HG02763 (cell line): Measurements from ENCODE around the gene CYREN.
"Not testable (repeated sequence)": the region's sequence is repeated elsewhere in the genome, so short reads cannot be mapped to it uniquely, and the experiment has no call there.

Experiments used
- ATAC-seq: cut with Tn5 transposase; IDR thresholded peaks from one replicate; pipeline ENCODE4 v1.9.1; 2021; ENCODE audit warnings: mild to moderate bottlenecking, moderate library complexity; ENCODE audit not compliant: unreplicated experiment

The CYREN gene

DNA sequence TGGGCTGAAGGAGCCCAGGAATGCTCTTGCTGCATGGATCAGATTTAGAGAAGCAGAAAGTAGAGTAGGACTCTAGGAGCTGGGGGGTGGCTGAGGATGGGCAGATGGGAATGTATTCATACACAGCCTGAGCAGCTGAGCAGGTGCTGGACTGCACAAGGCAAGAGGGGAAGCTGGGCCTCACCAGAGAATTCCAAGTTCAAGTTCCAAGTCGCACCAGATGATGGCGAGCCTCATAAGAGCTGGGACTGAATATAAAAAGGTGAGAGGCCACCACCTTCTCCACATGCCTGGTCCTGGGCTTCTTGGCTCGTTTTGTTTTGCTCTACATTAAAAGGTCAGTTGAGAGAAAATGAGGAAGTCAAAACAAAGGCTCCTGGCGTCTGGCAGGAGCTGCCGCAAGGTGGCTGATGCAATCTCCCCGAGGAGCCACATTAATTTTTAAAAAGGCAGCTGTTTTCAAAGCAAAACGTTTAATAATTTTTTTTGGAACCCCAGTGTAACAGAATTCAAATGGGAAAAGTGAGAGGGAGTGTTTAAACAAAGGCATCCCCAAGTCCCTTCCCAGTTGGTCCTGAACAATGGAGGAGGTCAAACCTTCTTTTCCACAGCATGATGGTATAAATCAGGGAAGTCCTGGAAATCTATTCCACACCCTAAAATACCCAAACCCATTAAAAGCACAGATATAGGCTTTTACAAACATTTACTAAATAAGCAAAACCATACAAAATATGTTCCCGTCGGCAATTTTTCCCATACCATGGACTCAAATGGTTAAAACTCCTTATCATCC, 9.5 kb downstream of the CYREN start:
- ATAC-seq = no peak

- peak; percentile 37 for ATAC-seq
Measured at GRCh38 chr7:135160098-135160857, 10.2 kb downstream of the CYREN start.

GRCh38 chr7:135159359-135160085, 11.0 kb downstream of the CYREN start:
- ATAC-seq = no peak

GRCh38 chr7:135158874-135159273, 11.6 kb downstream of the CYREN start:
- ATAC-seq = no peak

- no peak for ATAC-seq
Measured at GRCh38 chr7:135158141-135158655, 12.3 kb downstream of the CYREN start.

GRCh38 chr7:135156290-135156689, 14.2 kb downstream of the CYREN start:
- no peak for ATAC-seq

DNA sequence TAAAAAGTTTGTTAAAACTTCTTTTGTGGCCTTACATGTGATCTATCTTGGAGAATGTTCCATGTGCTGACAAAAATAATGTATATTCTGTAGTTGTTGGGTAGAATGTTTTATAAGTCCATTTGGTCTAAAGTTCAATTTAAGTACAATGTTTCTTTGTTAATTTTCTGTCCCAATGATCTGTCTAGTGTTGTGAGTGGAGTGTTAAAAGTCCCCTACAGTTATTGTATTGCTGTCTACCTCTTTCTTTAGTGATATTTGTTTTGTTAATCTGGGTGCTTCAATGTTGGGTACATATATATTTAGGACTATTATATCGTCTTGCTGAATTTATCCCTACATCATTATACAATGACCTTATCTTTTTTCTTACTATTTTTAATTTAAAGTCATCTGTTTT, 15.8 kb downstream of the CYREN start:
- no peak for ATAC-seq

GRCh38 chr7:135152442-135152841, 18.1 kb downstream of the CYREN start:
- no peak for ATAC-seq

- ATAC-seq = no peak
Measured at GRCh38 chr7:135151533-135151932, 19.0 kb downstream of the CYREN start.

GRCh38 chr7:135151132-135151531, 19.4 kb downstream of the CYREN start:
- no peak for ATAC-seq

DNA sequence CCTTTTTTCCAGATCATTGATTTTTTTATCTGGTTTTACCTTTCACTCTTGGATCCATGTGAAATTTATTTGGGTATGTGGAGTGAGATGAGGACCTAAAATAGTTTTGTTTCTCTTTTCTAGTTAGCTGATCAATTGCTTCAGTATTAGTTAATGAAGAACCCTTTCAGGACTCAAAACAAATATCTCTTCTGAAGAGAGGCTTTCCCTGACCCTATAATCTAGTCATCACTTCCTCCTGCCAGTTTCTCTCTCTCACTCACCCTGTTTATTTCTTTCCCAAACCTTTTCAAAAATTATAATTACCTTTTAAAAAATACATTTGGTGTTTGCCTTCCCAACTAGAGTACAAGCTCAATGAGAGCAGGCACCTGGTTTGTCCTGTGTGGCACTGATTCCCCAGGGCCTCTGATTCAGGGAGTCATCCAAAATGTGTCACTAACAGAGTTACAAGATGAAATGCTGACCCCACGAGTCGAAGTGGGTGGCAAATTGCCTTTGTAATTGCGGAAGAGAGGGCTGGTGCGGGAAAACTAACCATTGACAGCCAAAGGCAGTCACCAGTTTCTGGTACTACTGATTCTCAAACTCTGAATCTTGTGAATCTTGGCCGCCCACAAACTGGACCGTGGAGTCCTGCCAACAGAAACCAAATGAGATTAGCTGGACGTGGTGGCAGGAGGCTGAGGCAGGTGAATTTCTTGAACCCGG, 20.3 kb downstream of the CYREN start:
- no peak for ATAC-seq

DNA sequence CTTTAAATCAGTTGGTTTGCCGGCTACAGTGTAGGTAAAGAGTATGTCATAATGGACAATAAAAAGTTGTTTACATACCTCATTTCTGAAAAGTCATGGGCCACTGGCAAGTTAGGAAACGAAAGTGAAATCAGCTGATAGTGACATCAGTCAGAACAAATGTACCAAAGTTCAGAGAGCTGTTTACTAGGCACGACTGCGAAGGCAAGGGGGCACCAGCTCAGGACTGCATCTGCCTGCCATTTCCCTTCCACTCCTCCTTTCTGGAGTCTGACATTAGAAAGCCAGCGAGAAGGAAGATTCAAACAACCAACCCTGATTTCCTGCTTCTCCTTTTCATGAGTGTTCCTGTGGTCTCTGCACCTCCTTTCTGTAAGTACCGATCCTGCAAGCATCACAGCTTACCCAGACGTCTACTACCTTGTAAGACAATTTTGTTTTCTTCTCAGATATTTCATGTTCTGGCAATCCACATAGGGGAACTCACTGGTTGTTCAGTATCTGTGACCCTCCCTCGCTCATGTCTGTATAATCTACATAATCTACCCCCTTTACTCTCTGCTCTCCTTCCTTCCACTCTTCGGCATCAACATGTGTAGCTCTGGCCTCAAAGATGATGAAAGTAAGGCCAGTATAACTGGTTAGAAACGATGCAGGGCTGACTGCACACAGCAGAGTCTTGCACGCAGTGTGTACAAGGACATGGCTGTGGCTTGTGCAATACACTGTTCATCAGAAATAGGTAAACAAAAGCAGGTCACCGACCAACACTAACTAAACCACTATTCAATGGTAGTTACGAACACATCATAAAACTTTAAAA, 22.4 kb downstream of the CYREN start, which contains the start of gene TMEM140:
TMEM140 (plus strand) TSS at position 174 of the 823 bp plus-strand sequence. CDS start 16,370 bp downstream, outside the sequence.
- ATAC-seq = peak; percentile 68

DNA sequence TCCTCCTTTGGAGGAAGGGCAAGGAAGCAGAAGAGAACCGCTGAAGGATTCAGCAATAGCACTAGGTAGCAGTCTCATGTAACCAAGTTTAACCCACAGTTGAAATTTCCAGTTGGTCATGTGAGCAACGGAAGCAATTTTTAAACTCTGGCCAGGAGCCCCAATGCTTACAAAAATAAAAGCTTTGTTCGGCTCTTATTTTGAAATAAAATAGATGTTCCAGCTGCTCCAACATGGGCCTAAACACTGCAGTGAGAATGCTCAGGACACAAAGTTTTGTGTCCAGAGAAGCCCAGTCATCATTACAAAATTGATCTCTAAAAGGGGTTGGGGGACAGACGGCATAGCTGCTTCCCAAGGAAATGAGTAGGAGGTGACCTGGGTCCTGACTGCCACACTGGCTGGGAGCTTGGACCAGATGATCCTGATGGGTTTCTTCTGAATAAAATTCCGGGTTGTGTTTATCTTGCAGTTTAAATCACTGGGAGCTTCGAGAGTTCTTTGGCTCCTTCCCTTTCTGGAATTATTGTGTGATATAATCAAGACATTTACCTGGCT, 23.1 kb downstream of the CYREN start:
- peak; percentile 22 for ATAC-seq

DNA sequence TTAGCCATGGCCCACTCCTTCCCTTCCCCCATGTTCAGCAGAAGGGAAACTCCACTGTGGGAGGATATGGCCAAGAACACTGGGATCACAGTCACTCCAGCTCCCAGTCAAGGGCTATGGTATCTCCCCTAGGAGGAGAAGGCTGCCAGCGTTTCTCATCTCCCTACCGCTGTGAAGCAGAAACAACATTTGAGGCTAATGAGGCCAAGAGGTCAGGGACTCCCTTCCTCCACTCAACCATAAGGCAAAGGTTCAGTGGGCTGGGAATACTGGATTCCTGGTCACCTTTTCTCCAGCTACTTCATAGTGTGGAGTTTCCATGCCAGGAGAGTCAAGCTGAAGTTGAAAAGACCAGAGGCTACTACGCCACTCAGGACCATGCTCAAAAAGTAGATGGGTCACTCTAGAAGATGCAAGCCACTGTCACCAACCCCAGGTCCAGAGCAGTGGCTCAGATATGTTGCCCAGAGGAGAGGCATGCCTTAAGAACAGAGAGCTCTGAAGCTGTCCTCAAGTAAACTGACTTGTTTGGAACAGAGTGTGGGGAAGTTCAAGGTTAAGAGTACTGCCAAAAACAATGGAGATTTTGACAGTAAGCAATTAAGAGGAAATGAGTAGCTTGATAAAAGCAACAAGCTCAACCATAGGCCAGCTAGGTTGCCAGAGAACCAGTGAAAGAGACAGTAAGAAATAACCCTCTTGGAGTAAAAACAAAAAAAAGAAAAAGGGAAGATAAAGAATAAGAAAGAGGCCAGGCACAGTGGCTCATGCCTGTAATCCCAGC, 26.4 kb downstream of the CYREN start:
- ATAC-seq = no peak

DNA sequence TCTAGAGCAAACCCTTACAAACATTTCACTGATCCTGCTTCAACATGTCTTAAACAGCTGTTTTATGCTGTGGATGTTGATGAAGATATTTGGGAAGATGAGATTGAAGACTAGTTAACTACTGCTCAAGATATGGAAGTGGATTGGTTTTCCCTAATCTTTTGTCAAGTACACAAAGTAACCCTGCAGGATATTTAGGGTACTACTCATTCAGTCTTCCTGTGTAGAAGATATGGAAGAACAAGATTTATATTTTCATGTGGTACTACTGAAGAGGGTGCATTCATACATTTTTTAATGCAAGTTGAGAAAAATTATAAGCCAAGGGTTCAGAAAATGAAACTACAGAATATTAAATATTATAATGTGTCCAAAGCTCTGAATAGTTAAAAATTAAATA, 40.9 kb downstream of the CYREN start:
- no peak for ATAC-seq

- ATAC-seq = no peak
Measured at GRCh38 chr7:135128931-135129330, 41.6 kb downstream of the CYREN start.

GRCh38 chr7:135124631-135125030, 45.9 kb downstream of the CYREN start:
- ATAC-seq = not testable (repeated sequence)

GRCh38 chr7:135121868-135122267, 48.6 kb downstream of the CYREN start:
- ATAC-seq = no peak

- no peak for ATAC-seq
Measured at GRCh38 chr7:135117096-135117495, 53.4 kb downstream of the CYREN start.
